OCI-LY7 (cell line): ENCODE measurements around the gene C16orf86.

ENCODE experiments used
- CTCF ChIP-seq: fragments of 200-600 bp; sonication (generic); conservative IDR thresholded peaks from 2 replicates; pipeline ENCODE4 v1.5.1; 2014; ENCODE audit warnings: mild to moderate bottlenecking, antibody characterized with exemption, low read length, moderate library complexity, mixed read lengths
- EZH2phosphoT487 ChIP-seq: fragments of 200-600 bp; sonication (generic); IDR thresholded peaks from 2 replicates; pipeline ENCODE4 v1.6.1; 2018; ENCODE audit warnings: low read depth, borderline replicate concordance, mild to moderate bottlenecking, mixed run types, antibody characterized with exemption, low read length, moderate library complexity, mixed read lengths

GRCh38 chr16:67641779-67642708 is 24.6 kb upstream of the C16orf86 start:
- no peak for TF ChIP-seq CTCF
- TF ChIP-seq EZH2phosphoT487, result no peak
